Osteocyte (in vitro differentiated cells): ENCODE results near the gene ZCCHC2. TPM values are rescaled to one million over a fixed set of nuclear protein-coding genes. Genes with fewer than 3 reads are reported as not detected.

ENCODE experiments used
- DNase-seq: peaks from one replicate; pipeline ENCODE4 v3.0.0; 2021; ENCODE audit warnings: mixed read lengths; ENCODE audit not compliant: unreplicated experiment; ENCODE audit errors: extremely low spot score
- H3K27ac Mint-ChIP-seq: one replicate; pipeline ENCODE4 v1.8.0; 2021; ENCODE audit warnings: mild to moderate bottlenecking, mixed read lengths; ENCODE audit not compliant: unreplicated experiment
- H3K27me3 Mint-ChIP-seq: one replicate; pipeline ENCODE4 v1.8.0; 2021; ENCODE audit warnings: mixed read lengths; ENCODE audit not compliant: unreplicated experiment
- H3K36me3 Mint-ChIP-seq: one replicate; pipeline ENCODE4 v1.8.0; 2021; ENCODE audit warnings: mixed read lengths; ENCODE audit not compliant: unreplicated experiment
- H3K4me1 Mint-ChIP-seq: one replicate; pipeline ENCODE4 v1.8.0; 2021; ENCODE audit warnings: mixed read lengths; ENCODE audit not compliant: unreplicated experiment
- H3K4me3 Mint-ChIP-seq: one replicate; pipeline ENCODE4 v1.8.0; 2021; ENCODE audit warnings: mild to moderate bottlenecking, moderate library complexity, mixed read lengths; ENCODE audit not compliant: unreplicated experiment
- H3K9me3 Mint-ChIP-seq: one replicate; pipeline ENCODE4 v1.8.0; 2021; ENCODE audit warnings: mixed read lengths; ENCODE audit not compliant: unreplicated experiment
- CTCF ChIP-seq: fragments of 200-600 bp; sonication (generic); IDR thresholded peaks from 2 replicates; pipeline ENCODE4 v1.5.0; 2021; ENCODE audit warnings: antibody characterized with exemption, mild to moderate bottlenecking, moderate library complexity
- total RNA-seq: library from RNA; stranded (reverse); gene quantifications from 2 replicates; pipeline ENCODE4 v1.2.1, GENCODE V29; 2021

The ZCCHC2 gene
- total RNA-seq, 1 donor from 2014 or later: 11.2 TPM

- H3K36me3 Mint-ChIP-seq: peaks cover 3% of the 10 kb centered on the region
- no peaks in the 10 kb centered on the region for H3K27me3 Mint-ChIP-seq
- peak; percentile 93 for DNase-seq
Measured at GRCh38 chr18:62584241-62585120, 61.7 kb downstream of the ZCCHC2 start.

GRCh38 chr18:62585274-62586150 is 62.7 kb downstream of the ZCCHC2 start:
- DNase-seq: no peak
- no peaks in the 10 kb centered on the region for H3K27me3 Mint-ChIP-seq
- peaks cover 3% of the 10 kb centered on the region for H3K36me3 Mint-ChIP-seq
- H3K4me1 Mint-ChIP-seq: peaks cover 14% of the 10 kb centered on the region
- no peaks in the 10 kb centered on the region for H3K9me3 Mint-ChIP-seq
- peak overlapping the region; percentile 50 for H3K4me3 Mint-ChIP-seq
- H3K27ac Mint-ChIP-seq: no peak overlapping the region
- TF ChIP-seq CTCF: no peak

More at GRCh38 chr18:62584241-62585120, 61.7 kb downstream of the ZCCHC2 start:
- Mint-ChIP-seq H3K27ac (peak overlapping the region; percentile 13), H3K4me3 (peak overlapping the region; percentile 41), H3K9me3 (no peaks in the 10 kb centered on the region), H3K4me1 (peaks cover 14% of the 10 kb centered on the region)
- TF ChIP-seq CTCF: peak; percentile 95

GRCh38 chr18:62586151-62586774 is 63.4 kb downstream of the ZCCHC2 start:
- peak; percentile 89 for DNase-seq
- H3K27ac Mint-ChIP-seq: no peak overlapping the region
- TF ChIP-seq CTCF: peak; percentile 98

GRCh38 chr18:62586781-62587487 is 64.1 kb downstream of the ZCCHC2 start:
- Mint-ChIP-seq H3K27me3 (no peaks in the 10 kb centered on the region), H3K27ac (no peak overlapping the region), H3K9me3 (no peaks in the 10 kb centered on the region), H3K4me1 (peaks cover 14% of the 10 kb centered on the region), H3K36me3 (peaks cover 2% of the 10 kb centered on the region), H3K4me3 (no peak overlapping the region)
- DNase-seq: no peak
- no peak for TF ChIP-seq CTCF

More at GRCh38 chr18:62586151-62586774, 63.4 kb downstream of the ZCCHC2 start:
- Mint-ChIP-seq H3K4me1 (peaks cover 14% of the 10 kb centered on the region), H3K27me3 (no peaks in the 10 kb centered on the region), H3K4me3 (peak overlapping the region; percentile 50), H3K36me3 (peaks cover 3% of the 10 kb centered on the region), H3K9me3 (no peaks in the 10 kb centered on the region)
